IPS-15b (cell line): ENCODE measurements around the gene FOXM1.

Experiments used
- H3K27me3 ChIP-seq: one replicate; pipeline ENCODE4 v1.6.1; 2013; ENCODE audit warnings: low read length; ENCODE audit not compliant: control insufficient read depth, insufficient read depth
- H3K36me3 ChIP-seq: one replicate; pipeline ENCODE4 v1.6.1; 2013; ENCODE audit warnings: low read length; ENCODE audit not compliant: control insufficient read depth, insufficient read depth
- H3K4me1 ChIP-seq: one replicate; pipeline ENCODE4 v1.6.1; 2013; ENCODE audit warnings: mild to moderate bottlenecking, low read length; ENCODE audit not compliant: control insufficient read depth, insufficient read depth
- H3K4me3 ChIP-seq: one replicate; pipeline ENCODE4 v1.5.1; 2013; ENCODE audit warnings: low read depth, low read length
- H3K9ac ChIP-seq: one replicate; pipeline ENCODE4 v1.6.1; 2013; ENCODE audit warnings: low read depth, mild to moderate bottlenecking, low read length
- H3K9me3 ChIP-seq: one replicate; pipeline ENCODE4 v1.6.1; 2013; ENCODE audit warnings: mild to moderate bottlenecking, low read length; ENCODE audit not compliant: control insufficient read depth, insufficient read depth

The FOXM1 gene

DNA sequence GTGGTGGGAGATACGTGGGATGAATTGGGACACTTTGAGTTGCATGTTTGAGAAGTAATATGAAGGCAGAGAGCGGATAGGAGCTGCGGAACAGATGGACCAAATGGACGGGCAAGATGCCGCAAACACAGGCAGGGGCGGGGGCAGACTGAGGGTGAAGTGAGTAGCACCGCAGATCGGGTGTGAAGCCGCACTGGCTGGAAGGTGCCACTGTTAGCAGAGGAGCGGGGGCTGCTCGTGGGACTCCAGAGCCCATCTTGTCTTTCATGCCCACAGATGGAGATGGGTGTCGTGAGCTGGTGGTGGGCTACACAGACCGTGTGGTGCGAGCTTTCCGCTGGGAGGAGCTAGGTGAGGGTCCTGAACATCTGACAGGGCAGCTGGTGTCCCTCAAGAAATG is 57.2 kb downstream of the FOXM1 start:
- H3K4me3 ChIP-seq, result no peak overlapping the region
- peaks cover 39% of the 10 kb centered on the region for H3K36me3 ChIP-seq
- no peaks in the 10 kb centered on the region for H3K27me3 ChIP-seq
- H3K9ac ChIP-seq, result no peak overlapping the region
- no peaks in the 10 kb centered on the region for H3K9me3 ChIP-seq
- peaks cover 7% of the 10 kb centered on the region for H3K4me1 ChIP-seq

DNA sequence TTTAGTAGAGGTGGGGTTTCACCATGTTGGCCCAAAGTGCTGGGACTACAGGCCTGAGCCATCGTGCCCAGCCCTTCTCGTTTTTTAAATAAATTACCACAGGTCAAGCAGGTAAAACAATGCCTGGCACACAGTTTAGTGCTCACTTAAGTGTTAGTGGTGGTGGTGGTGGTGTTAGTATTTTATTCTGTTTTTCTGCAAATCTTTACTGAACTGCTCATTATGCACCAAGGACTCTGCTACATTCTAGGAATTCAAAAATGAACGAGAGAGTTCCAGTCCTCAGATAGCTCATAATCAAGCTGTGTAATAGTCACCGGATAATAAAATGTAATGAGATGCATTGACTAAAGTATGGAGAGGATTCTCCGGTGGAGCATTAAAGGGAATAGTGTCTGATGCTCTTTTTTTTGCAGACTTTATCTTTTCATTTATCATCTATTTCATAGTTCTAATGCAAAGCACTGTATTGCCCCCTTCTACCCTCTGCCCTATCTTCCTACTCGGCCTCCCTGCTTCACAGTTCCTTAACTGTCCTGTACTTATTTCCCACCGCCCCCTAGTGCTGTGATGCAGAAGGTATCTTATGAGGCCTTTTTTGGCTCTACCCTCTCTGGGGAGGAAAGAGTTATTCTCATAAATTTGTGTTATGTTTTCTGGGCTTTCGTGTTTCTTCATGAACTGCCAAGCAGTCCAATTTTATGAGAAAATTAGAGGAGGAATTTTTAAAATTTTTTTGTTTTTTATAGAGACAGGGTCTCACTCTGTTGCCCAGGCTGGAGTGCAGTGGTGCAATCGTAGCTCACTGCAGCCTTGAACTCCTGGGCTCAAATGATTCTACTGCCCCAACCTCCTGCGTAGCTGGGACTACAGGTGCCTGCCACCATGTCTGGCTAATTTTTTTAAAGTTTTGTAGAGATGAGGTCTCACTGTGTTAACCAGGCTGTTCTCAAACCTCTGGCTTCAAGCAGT is 63.5 kb downstream of the FOXM1 start:
- Histone ChIP-seq H3K9me3 (no peaks in the 10 kb centered on the region), H3K36me3 (peaks cover 5% of the 10 kb centered on the region), H3K4me3 (peak overlapping the region; percentile 82), H3K9ac (peak overlapping the region; percentile 86), H3K27me3 (no peaks in the 10 kb centered on the region), H3K4me1 (no peaks in the 10 kb centered on the region)

DNA sequence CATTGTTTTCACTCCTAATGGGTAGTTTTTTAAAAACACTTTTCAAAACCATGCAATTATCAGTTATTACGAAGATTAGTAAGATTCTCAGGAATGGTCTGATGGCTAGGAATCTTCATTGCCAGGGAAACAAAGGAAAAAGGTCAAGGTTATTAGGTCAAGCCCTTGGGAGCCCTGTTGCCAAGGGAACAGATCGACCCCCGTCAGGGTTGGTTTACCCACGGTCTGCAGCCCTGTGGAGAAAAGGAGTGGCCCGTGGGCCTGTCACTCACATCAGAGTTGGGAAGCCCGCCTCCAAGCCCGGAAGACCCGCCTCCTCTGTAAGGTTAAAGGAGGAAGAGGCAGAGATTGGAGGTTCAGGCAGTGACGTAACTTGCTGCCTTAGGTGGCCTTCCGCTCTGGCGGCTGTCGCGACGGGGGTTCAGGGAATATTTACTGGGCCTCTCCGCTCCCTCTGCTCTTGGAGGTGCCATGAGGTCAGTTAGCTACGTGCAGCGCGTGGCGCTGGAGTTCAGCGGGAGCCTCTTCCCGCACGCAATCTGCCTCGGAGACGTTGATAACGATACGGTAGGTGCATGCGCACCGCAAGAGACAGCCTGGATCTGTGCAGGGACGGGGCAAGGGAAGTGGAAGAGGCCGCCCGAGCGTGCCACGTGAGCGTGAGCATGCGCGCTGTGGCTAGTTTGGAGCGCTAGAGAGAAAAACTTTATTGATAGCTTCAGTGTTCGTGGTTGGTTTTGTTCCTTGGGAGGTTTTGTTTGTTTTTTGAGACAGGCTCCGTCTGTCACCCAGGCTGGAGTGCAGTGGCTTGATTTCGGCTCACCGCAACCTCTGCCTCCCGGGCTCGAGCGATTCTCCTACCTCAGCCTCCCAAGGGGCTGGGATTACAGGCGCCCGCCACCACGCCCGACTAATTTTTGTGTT is 64.4 kb downstream of the FOXM1 start, which contains the start of gene ITFG2:
Gene ITFG2, plus strand, starts transcription at position 379 of the 924 bp plus-strand sequence. Its CDS starts 93 bp downstream, at position 472.
- H3K9me3 ChIP-seq, result no peaks in the 10 kb centered on the region

DNA sequence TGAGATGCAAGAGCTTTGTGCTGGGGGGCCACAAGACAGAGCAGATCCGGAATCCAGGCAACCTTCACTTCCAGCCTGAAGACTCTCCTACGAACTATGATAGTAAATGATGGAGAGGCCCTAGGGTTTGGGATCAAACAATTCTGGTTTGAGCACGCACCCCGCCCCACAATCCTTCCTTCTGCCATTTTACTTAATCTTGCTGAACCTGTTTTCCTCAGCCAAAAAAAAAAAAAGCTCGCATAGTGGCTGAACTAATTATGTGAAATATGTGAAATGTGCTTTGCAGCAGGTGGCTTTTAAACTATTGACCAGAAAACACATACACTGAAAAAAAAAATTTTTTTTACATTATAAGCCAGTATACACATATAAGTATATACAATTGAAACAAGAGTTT is 65.2 kb downstream of the FOXM1 start:
- Histone ChIP-seq H3K4me3 (peak overlapping the region; percentile 14), H3K9me3 (no peaks in the 10 kb centered on the region), H3K4me1 (no peaks in the 10 kb centered on the region), H3K36me3 (peaks cover 3% of the 10 kb centered on the region), H3K27me3 (no peaks in the 10 kb centered on the region), H3K9ac (no peak overlapping the region)

More for the DNA sequence above, 64.4 kb downstream of the FOXM1 start, which contains the start of gene ITFG2:
- no peaks in the 10 kb centered on the region for H3K27me3 ChIP-seq
- H3K4me3 ChIP-seq, result peak within 1 kb of the TSS; percentile 82
- no peaks in the 10 kb centered on the region for H3K4me1 ChIP-seq
- no peaks in the 10 kb centered on the region for H3K36me3 ChIP-seq
- H3K9ac ChIP-seq, result peak within 1 kb of the TSS; percentile 86
